ENCODE data around the gene OR6C4.
"Not testable (repeated sequence)": the region's sequence is repeated elsewhere in the genome, so short reads cannot be mapped to it uniquely, and the experiment has no call there.

The OR6C4 gene

DNA sequence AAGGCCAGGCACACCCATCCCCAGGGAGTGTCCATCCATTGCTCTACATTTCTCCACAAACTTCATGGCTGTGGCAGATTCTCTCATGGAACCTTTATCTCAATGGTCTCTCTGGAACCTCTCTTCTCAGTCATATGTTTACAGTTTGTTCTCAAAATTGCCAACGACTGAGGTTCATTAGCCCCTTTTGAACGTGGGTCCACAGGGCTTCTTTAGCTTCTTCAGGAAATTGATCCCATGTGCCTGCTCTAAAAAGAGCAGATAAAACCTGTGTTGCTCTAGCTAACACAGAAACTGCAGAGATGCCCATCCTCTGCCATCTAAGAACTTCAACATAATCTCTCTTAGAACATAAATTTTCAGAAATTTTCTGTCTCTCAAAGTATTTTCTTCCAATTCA lies at the start of gene OR6C4:
TSS of gene OR6C4 (plus strand) at position 301 of the 400 bp plus-strand sequence. CDS start 1,625 bp downstream, outside the sequence.
- DNase-seq (ENCODE audit: low read depth), result no peak

GRCh38 chr12:55499810-55500252 lies 49.6 kb upstream of the OR6C4 start:
- DNase-seq (ENCODE audit: low read depth), result no peak

DNA sequence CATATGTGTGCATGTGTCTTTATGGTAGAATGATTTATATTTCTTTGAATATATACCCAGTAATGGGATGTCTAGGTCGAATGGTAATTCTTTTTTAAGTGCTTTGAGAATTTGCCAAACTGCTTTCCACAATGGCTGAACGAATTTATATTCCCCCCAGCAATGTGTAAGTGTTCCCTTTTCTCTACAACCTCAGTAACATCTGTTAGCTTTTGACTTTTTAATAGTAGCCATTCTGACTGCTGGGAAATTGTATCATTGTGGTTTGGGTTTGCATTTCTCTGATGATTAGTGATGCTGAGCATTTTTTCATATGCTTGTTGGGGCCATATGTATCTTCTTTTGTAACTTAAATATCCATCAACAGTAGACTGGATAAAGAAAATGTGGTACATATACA lies 47.8 kb upstream of the OR6C4 start:
- DNase-seq (ENCODE audit: low read depth), result no peak

GRCh38 chr12:55515696-55516095 lies 33.7 kb upstream of the OR6C4 start:
- no peak for DNase-seq (ENCODE audit: low read depth)

DNA sequence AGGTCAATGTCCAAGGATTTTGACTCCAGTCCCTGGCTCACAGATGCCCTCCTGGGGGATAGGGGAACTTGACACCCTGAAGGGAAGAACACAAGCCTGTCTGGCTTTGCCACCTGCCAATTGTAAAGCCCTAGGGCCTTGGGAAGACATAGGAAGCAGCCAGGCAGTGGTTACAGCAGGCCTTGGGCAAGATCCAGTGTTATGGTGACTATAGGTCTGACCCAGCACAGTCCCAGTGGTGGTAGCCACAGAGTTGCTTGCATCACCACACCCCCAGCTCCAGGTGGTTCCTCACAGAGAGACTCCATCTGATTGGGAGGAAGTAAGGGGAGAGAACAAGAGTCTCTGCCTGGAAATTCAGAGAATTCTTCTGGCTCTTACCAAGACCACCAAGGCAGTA lies 33.0 kb upstream of the OR6C4 start:
- DNase-seq (ENCODE audit: low read depth), result no peak

DNA sequence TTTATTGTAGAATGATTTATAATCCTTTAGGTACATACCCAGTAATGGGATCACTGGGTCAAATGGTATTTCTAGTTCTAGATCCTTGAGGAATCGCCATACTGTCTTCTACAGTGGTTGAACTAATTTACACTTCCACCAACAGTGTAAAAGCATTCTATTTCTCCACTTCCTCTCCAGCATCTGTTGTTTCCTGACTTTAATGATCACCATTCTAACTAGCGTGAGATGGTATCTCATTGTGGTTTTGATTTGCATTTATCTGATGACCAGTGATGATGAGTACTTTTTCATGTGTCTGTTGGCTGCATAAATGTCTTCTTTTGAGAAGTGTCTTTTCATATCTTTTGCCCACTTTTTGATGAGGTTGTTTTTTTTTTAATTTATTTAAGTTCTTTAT lies 1.2 kb upstream of the OR6C4 start:
- DNase-seq (ENCODE audit: low read depth), result not testable (repeated sequence)

DNA sequence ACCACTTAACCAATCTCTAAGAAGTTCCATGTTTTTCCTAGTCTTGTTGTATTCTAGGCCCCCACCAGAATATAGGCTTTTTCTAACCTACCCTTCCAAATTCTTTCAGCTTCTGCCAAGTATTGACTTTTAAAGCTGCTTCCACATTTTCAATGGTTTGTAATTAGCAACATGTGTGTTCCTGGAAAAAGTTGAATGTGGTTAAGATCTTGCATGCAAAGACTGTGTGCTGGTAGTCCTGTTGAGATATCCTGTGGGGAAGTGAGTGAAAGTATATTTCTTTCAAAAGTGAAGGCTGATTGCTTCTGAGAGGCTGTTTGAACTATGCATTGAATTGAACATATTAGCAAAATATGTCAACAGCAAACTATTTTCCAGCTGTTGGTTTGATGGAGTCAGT lies 646 bp upstream of the OR6C4 start:
- no peak for DNase-seq (ENCODE audit: low read depth)

DNA sequence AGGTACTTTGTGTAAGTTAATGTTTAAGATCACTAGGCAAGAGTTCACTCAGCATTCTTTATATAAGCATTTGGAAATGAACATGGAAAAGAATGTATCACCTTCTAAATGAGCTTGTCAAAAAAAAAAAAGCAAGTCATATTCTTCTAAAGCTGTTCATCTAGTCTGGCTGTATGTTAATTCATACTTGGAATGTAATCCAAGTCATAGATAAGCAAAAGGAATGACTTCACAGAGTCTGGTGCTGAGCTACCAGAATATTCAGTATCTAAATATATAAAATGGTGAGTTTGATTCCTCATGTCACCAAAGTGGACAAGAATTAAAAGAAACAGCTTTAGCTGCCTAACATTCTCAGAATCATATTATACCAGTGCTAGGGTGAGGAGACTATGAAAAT lies 4.9 kb downstream of the OR6C4 start:
- no peak for DNase-seq (ENCODE audit: low read depth)

DNA sequence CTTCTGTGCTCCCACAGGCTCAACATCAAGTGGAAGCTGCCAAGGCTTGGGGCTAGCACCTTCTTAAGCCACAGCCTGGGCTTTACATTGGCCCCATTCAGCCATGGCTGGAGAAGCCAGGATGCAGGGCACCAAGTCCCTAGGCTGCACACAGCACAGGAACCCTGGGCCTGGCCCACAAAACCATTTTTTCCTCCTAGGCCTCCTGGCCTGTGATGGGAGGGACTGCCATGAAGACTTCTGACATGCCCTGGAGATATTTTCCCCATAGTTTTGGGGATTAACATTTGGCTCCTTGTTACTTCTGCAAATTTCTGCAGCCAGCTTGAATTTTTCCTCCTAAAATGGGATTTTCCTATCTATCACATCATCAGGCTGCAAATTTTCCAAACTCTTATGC lies 20.7 kb downstream of the OR6C4 start:
- not testable (repeated sequence) for DNase-seq (ENCODE audit: low read depth)

- not testable (repeated sequence) for DNase-seq (ENCODE audit: low read depth)
Observed at GRCh38 chr12:55570689-55571088, 21.3 kb downstream of the OR6C4 start.

DNA sequence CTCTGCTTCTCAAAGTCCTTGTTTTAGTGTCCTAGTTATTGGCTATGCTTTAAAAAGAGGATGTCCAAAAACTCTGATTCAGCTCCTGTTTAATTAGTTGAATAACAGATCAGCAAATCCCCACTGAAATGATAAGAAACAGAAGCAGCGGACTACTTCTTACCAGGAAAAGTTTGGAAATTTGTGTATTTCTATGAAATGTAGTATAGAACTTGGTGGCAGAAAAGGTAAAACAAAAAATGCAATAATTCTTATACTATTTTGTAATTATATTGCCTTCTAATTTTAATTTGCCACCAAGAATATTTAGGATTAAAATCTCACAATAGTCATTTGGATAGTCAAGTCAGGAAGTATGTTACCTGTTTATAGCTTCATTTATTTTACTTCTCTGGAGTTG lies 22.8 kb downstream of the OR6C4 start, which contains the start of gene OR2AP1:
TSS of gene OR2AP1 (plus strand) at position 301 of the 400 bp plus-strand sequence. CDS start 1,947 bp downstream, outside the sequence.
- DNase-seq (ENCODE audit: low read depth), result no peak

GRCh38 chr12:55582066-55582465 lies 32.7 kb downstream of the OR6C4 start:
- DNase-seq (ENCODE audit: low read depth), result no peak

GRCh38 chr12:55585817-55586216 lies 36.4 kb downstream of the OR6C4 start:
- no peak for DNase-seq (ENCODE audit: low read depth)

GRCh38 chr12:55590152-55590551 lies 40.8 kb downstream of the OR6C4 start:
- not testable (repeated sequence) for DNase-seq (ENCODE audit: low read depth)
